Measurements from ENCODE around the gene TRAPPC12.
A peak's percentile ranks its signal among the peaks of the same experiment; 100 is the strongest.
"Not testable (repeated sequence)": the region's sequence is repeated elsewhere in the genome, so short reads cannot be mapped to it uniquely, and the experiment has no call there.

Gene TRAPPC12

GRCh38 chr2:3490191-3491170 is 111.0 kb downstream of the TRAPPC12 start:
- H3K4me3 ChIP-seq (ENCODE audit: low read depth, low read length) = no peak overlapping the region
- no peak for TF ChIP-seq CTCF (IDR thresholded peaks at IDR 0.05; ENCODE audit: low read depth, low read length)
- in situ Hi-C loops (cut with HindIII; ENCODE audit: low sequenced_read_pairs) = no loop called here
- DNase-seq (ENCODE audit: low read depth, low spot score) = no peak

GRCh38 chr2:3491306-3491705 is 111.8 kb downstream of the TRAPPC12 start:
- no peak overlapping the region for H3K4me3 ChIP-seq (ENCODE audit: low read depth, low read length)
- DNase-seq (ENCODE audit: low read depth, low spot score) = no peak
- no peak for TF ChIP-seq CTCF (IDR thresholded peaks at IDR 0.05; ENCODE audit: low read depth, low read length)
- in situ Hi-C loops (cut with HindIII; ENCODE audit: low sequenced_read_pairs) = no loop called here

GRCh38 chr2:3491716-3492474 is 112.4 kb downstream of the TRAPPC12 start:
- in situ Hi-C loops (cut with HindIII; ENCODE audit: low sequenced_read_pairs) = no loop called here
- no peak for DNase-seq (ENCODE audit: low read depth, low spot score)
- no peak overlapping the region for H3K4me3 ChIP-seq (ENCODE audit: low read depth, low read length)
- no peak for TF ChIP-seq CTCF (IDR thresholded peaks at IDR 0.05; ENCODE audit: low read depth, low read length)

- DNase-seq (ENCODE audit: low read depth, low spot score); H3K4me3 ChIP-seq (ENCODE audit: low read depth, low read length); in situ Hi-C loops (cut with HindIII; ENCODE audit: low sequenced_read_pairs): not testable (repeated sequence)
Observed at GRCh38 chr2:3492475-3492787, 112.9 kb downstream of the TRAPPC12 start.

- TF ChIP-seq CTCF (IDR thresholded peaks at IDR 0.05; ENCODE audit: low read depth, low read length) = peak; percentile 16
- DNase-seq (ENCODE audit: low read depth, low spot score) = peak; percentile 96
- H3K4me3 ChIP-seq (ENCODE audit: low read depth, low read length) = no peak overlapping the region
- in situ Hi-C loops (cut with HindIII; ENCODE audit: low sequenced_read_pairs) = no loop called here
Observed at GRCh38 chr2:3492951-3493614, 113.6 kb downstream of the TRAPPC12 start.

GRCh38 chr2:3493615-3494007 is 114.1 kb downstream of the TRAPPC12 start:
- no peak for TF ChIP-seq CTCF (IDR thresholded peaks at IDR 0.05; ENCODE audit: low read depth, low read length)
- in situ Hi-C loops (cut with HindIII; ENCODE audit: low sequenced_read_pairs) = no loop called here
- no peak overlapping the region for H3K4me3 ChIP-seq (ENCODE audit: low read depth, low read length)
- peak; percentile 61 for DNase-seq (ENCODE audit: low read depth, low spot score)

Measured in astrocyte of the spinal cord (primary cell).